GM21381 (cell line): Measurements from ENCODE around the gene TMPRSS13.

Experiments
- ATAC-seq: cut with Tn5 transposase; IDR thresholded peaks from one replicate; pipeline ENCODE4 v1.9.1; 2021; ENCODE audit warnings: mild to moderate bottlenecking, moderate library complexity; ENCODE audit not compliant: unreplicated experiment

The TMPRSS13 gene

DNA sequence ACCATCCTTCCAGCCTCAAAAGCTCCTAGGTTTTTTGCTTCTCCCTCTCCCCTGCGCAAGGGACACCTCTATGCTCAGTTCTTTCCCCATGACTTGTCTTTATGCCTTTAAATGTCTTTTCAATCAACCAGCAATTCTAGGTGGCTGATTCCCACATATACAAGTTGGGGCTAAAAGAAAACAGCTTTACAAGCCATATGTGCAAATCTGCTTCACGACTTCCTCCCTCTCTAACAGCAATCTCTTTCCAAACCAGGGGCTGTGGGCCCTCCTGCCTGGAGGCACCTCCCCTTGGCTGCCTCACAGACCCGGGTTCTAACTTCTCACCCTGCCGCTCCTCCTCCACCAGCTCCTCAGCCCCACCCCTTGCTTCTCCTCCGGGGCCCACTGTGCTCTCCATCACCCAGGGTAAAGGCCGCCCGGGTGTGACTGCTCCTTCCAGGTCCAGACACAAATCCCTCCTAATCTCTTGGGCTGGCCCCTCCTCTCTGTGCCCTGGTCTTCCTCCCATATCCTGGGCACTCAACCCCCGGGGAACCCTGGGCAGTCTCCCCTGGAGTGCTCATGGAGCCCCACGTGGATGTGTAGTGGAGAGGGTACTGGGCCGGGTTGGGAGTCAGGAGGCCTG is 14.1 kb downstream of the TMPRSS13 start:
- no peak for ATAC-seq

- no peak for ATAC-seq
Measured at GRCh38 chr11:117914398-117914761, 14.8 kb downstream of the TMPRSS13 start.

DNA sequence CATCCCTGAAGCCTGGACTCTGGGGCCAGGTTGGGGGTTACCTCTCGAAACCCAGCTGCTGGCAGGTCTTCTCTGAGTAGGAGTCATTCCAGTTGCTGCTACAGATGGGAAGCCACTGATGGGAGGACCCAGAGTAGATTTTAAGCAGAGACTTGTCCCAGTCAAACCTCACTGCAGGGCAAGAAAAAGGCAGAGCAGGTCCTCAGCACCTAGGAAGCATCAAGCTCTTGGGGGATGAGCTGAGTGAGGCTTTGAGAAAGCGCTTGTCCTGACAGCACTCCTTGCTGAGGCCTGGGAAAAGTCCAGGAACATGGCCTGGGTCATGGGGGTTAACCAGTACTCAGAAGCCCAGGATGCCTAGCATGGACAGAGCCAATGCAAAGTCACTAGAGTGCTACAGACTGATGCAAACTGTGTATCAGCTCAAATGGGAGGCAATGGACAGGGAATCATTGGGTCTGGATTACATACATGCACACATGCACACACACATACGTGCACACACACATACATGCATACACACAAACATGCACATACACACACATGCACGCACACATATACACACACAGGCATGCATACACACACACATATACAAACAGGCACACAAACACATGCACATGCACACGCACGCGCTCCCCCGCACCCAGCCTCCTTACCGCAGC is 15.3 kb downstream of the TMPRSS13 start:
- ATAC-seq: no peak

DNA sequence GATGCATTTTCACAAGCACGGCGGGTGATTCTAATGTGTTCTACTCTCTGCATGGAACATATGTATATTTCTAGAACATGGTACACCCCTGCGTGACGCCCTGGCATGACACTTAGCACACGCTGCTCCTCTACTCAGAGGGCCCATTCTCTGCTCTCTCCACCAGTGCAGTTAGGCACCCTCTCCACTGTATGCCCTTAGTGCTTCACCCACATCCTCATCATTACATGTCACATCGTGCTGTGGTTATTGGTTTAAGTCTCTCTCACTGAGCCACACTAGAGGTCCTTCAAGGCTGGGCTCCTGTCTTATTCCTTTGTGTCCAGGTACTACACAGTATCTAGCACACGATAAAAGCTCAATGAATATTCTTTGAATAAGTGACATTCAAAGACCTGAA is 16.7 kb downstream of the TMPRSS13 start:
- no peak for ATAC-seq

GRCh38 chr11:117911694-117912093 is 17.5 kb downstream of the TMPRSS13 start:
- ATAC-seq: no peak

DNA sequence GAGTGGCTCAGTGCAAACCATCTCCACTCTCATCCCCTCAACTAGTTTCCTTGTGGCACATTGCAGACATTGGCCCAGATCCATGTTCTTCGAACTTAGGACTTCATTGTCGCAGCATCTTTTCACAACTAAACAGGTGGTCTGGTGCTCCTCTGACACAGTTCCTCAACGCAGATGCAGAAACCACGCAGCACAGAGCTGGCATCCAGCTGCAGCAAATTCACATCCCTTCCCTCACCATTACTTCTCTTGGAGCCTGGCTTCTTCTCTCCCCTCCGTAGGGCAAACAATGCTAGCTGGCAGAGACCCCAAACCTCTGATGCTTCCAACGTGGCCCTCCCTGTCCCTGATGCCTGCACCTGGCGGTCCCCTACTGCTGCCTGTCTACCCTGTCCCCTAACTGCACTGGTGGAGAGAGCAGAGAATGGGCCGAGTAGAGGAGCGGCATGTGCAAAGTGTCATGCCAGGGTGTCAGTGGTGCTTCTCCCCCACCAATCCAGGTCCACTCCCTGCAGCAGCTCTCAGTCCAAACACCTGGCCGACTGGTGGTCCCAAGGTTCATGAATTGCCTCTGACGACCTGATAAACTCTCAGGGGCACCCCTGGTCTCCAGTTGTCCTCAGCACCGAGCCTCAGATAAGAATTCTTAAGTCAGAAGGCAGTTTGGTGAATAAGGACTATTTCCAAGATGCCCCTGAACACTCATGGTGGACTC is 18.1 kb downstream of the TMPRSS13 start:
- no peak for ATAC-seq

DNA sequence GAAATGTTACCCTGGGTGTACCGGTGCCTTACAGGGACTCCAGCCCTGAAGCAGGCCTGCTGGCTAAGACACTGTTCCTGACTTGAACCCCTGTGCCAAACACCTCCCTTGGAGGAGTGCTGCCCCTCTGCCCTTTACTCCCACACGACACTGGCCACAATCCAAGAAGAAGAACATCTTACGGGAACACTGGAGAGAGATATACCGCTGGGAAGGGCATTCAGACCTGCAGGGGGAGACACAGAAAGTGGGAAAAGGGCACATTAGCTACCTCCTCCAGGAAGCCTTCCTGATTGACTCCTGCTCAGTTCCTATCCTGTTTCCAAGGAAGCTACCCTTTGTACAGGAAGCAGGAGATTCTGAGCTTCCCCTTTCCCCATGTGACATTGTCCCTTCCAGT is 18.7 kb downstream of the TMPRSS13 start:
- ATAC-seq: no peak

- ATAC-seq: no peak
Measured at GRCh38 chr11:117909611-117910382, 19.4 kb downstream of the TMPRSS13 start.

- no peak for ATAC-seq
Measured at GRCh38 chr11:117908959-117909610, 20.1 kb downstream of the TMPRSS13 start.

DNA sequence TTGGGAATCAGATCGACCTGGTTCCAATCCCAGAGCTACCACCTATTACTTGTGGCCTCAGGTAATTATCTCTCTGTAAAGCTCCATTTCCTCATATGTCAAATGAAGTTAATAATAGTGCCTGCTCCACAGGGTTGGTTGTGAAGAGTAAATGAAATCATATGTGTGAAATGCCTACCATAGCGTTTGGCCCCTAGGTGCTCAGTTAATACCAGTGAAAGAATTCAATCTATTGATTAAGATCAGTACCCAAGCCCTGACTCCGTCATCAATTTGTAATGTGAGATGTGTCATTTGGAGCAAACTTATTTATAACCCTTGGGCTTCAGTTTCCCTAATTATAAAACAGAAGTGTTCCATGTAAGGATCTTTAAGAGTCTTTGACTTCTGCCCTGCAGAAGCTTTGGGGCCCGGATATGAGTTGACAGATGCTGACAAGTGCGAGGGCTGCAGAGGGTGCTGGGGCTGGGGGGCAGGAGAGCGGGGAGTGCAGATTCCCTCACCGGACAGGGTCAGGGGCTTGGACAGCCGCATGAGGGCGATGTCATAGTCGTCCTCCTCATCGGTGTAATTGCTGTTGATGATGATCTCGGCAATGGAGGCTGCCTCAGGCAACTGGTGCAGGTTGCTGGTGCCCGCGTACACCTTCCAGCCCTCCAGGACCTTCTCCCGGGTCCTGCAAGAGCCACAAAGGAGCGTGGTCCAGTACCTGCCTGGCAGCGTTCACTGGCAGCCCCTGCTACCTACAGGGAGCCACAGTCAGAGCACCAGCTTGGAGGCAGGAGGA is 20.9 kb downstream of the TMPRSS13 start:
- no peak for ATAC-seq

DNA sequence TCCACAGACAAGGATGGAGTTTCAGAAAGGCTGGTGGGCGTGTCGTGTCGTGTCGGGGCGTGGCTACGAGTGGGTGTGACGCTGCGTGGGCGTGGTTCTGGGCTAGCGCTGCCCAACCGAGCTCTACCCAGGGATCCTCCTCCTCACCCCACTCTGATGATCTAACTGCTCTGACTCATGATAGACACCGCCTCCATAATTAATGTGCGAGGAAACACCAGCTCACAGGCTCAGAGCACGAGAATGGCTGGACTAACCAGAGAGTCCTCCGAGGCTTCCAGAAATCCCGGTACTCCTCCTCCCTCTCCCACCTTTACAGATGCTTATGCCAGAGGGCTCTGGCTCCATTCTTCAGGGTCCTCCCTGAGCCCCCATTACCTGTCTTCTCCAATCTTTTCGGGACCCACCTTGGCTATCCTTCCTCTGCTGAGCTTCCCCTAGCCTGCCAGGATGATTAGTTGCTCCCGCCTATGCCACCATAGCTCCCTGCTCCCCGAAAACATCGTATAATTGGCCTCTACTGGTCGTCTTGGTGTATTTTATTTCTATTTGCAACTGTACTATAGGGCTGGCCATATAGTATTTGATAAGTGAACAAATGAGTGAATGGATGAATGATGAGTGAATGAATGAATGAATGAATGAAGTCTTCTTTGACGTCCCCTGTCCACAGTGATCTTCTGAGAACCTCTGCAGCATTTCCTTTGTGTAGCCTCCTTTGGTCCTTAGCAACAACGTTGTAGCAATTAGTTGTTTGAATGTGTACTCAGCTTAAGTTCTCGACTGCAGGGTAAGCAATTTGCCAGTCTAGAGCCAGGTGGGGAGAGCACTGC is 21.7 kb downstream of the TMPRSS13 start:
- no peak for ATAC-seq

DNA sequence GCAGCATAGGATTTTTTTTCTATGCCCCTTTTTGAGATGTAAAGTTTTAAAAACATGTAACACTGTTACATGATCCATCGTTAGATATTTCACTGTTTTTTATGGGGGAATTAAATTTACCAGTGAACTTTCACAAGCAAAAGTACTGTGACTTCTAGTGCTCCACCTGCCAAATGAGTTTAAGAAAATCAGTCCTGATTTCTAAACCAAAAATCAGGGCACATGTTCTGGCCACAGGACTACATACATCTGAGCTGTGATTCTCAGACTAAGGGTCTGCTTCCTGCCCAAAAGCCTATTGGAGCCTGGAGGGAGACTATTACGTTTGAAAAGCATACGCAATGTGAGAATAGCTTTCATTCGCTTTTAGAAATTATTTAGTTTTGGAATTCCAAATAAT is 22.5 kb downstream of the TMPRSS13 start:
- ATAC-seq: no peak

GRCh38 chr11:117906126-117906525 is 23.1 kb downstream of the TMPRSS13 start:
- ATAC-seq: no peak

GRCh38 chr11:117905524-117905923 is 23.7 kb downstream of the TMPRSS13 start:
- ATAC-seq: no peak

- no peak for ATAC-seq
Measured at GRCh38 chr11:117903505-117904382, 25.5 kb downstream of the TMPRSS13 start.

GRCh38 chr11:117902001-117902845 is 27.0 kb downstream of the TMPRSS13 start:
- ATAC-seq: no peak

- ATAC-seq: no peak
Measured at GRCh38 chr11:117901601-117902000, 27.6 kb downstream of the TMPRSS13 start.
